Stomach (tissue), 4 donors: ENCODE measurements around the gene CTSV.

Experiments used
- CTCF ChIP-seq, 7 experiments: fragments of 450-650 bp in 4 of 7; fragments of 200-600 bp in 3 of 7; sonication (generic) in 3 of 7; IDR thresholded peaks; one replicate each; pipeline ENCODE4 v1.5.1; 2016 to 2019; ENCODE audit warnings: antibody characterized with exemption in 7 of 7, control low read depth in 2 of 7, mild to moderate bottlenecking in 1 of 7
- POLR2AphosphoS5 ChIP-seq, 3 donors: sonication (generic); formaldehyde crosslinking; IDR thresholded peaks; one replicate each; pipeline ENCODE4 v1.6.1; 2016; ENCODE audit warnings: antibody characterized with exemption in 3 of 3

- TF ChIP-seq POLR2AphosphoS5 (IDR thresholded peaks at IDR 0.05) (no peak), CTCF (IDR thresholded peaks at IDR 0.05) (no peak)
Measured at GRCh38 chr9:97076238-97076637, 37.3 kb upstream of the CTSV start.
